ENCODE data around the gene MBD5.

The MBD5 gene

DNA sequence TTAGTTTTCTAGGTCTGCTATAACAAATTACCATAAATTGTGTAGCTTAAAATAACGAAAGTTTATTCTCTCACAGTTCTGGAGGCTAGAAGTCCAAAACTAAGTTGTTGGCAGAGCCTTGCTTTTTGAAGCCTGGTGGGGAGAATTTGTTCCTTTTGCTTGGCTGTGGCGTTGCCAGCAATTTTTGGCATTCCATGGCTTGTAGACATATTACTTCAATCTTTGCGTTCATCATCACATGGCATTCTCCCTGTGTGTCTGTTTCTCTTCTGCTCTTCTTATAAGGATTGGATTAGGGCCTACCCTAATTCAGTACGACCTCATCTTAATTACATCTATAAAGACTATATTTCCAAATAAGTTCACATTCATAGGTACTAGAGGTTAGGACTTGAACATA, 217.7 kb downstream of the MBD5 start:
- H2BK120ac ChIP-seq (ENCODE audit: low read depth, low read length) = no peak overlapping the region
- H3K79me1 ChIP-seq (ENCODE audit: low read depth, low read length) = no peaks in the 10 kb centered on the region
- H3K23ac ChIP-seq (ENCODE audit: low read depth, low read length, poor library complexity) = no peak overlapping the region
- no peak overlapping the region for H2BK12ac ChIP-seq (ENCODE audit: low read length)
- no peaks in the 10 kb centered on the region for H3K27me3 ChIP-seq (ENCODE audit: control insufficient read depth in 3 of 3, insufficient read depth in 3 of 3, low read depth in 1 of 3, low read length in 3 of 3)
- no peak overlapping the region for H3K9ac ChIP-seq (ENCODE audit: low read depth, low read length, poor library complexity)
- no peak overlapping the region for H2BK15ac ChIP-seq (ENCODE audit: low read length)
- no peak overlapping the region for H3K27ac ChIP-seq (replicated peaks; ENCODE audit: low read length)
- no peak overlapping the region for H2AFZ ChIP-seq (ENCODE audit: low read length)
- H4K91ac ChIP-seq (ENCODE audit: low read depth, low read length, poor library complexity) = no peak overlapping the region
- no peak overlapping the region for H3K14ac ChIP-seq (ENCODE audit: low read length)
- H2BK5ac ChIP-seq (ENCODE audit: low read length) = no peak overlapping the region
- H3K4me1 ChIP-seq (ENCODE audit: control insufficient read depth in 2 of 2, insufficient read depth in 1 of 2, low read depth in 1 of 2, low read length in 2 of 2) = no peaks in the 10 kb centered on the region
- no peak overlapping the region for H2AK5ac ChIP-seq (ENCODE audit: low read depth, low read length)
- DNase-seq (ENCODE audit: low spot score) = no peak
- H3K4me3 ChIP-seq (ENCODE audit: low read length in 2 of 2) = no peak overlapping the region
- no peak overlapping the region for H3K4me2 ChIP-seq (ENCODE audit: insufficient read depth, low read length, poor library complexity, severe bottlenecking)
- WGBS, 2 donors (ENCODE audit: extremely low coverage in 2 of 2, insufficient read length in 2 of 2, insufficient replicate concordance in 1 of 2) = no CpG with 5 or more reads among the region's 4 CpGs
- H3K9me3 ChIP-seq (replicated peaks in 1 of 2; ENCODE audit: control insufficient read depth in 2 of 2, insufficient read depth in 1 of 2, low read depth in 1 of 2, low read length in 2 of 2) = peaks cover 0 to 22% of the 10 kb centered on the region in 2 donors
- no peak overlapping the region for H3K4ac ChIP-seq (ENCODE audit: low read length)
- H3K36me3 ChIP-seq (replicated peaks in 1 of 2; ENCODE audit: control insufficient read depth in 2 of 2, insufficient read depth in 2 of 2, low read length in 2 of 2) = peaks cover 2 to 21% of the 10 kb centered on the region in 2 donors
- no peak overlapping the region for H3K18ac ChIP-seq (ENCODE audit: low read length)
- H4K8ac ChIP-seq (ENCODE audit: low read depth, low read length) = no peak overlapping the region

- Histone ChIP-seq H3K23ac (ENCODE audit: low read depth, low read length, poor library complexity) (no peak overlapping the region), H4K91ac (ENCODE audit: low read depth, low read length, poor library complexity) (no peak overlapping the region), H3K36me3 (replicated peaks in 1 of 2; ENCODE audit: control insufficient read depth in 2 of 2, insufficient read depth in 2 of 2, low read length in 2 of 2) (peaks cover 2 to 21% of the 10 kb centered on the region in 2 donors), H3K27ac (replicated peaks; ENCODE audit: low read length) (no peak overlapping the region), H3K27me3 (ENCODE audit: control insufficient read depth in 3 of 3, insufficient read depth in 3 of 3, low read depth in 1 of 3, low read length in 3 of 3) (no peaks in the 10 kb centered on the region), H4K8ac (ENCODE audit: low read depth, low read length) (no peak overlapping the region), H2BK120ac (ENCODE audit: low read depth, low read length) (no peak overlapping the region), H2BK12ac (ENCODE audit: low read length) (no peak overlapping the region), H3K18ac (ENCODE audit: low read length) (no peak overlapping the region), H2BK5ac (ENCODE audit: low read length) (no peak overlapping the region), H2AK5ac (ENCODE audit: low read depth, low read length) (no peak overlapping the region), H3K4me3 (ENCODE audit: low read length in 2 of 2) (no peak overlapping the region), H3K9ac (ENCODE audit: low read depth, low read length, poor library complexity) (no peak overlapping the region), H3K14ac (ENCODE audit: low read length) (no peak overlapping the region), H3K4me1 (ENCODE audit: control insufficient read depth in 2 of 2, insufficient read depth in 1 of 2, low read depth in 1 of 2, low read length in 2 of 2) (no peaks in the 10 kb centered on the region), H3K4ac (ENCODE audit: low read length) (no peak overlapping the region), H2BK15ac (ENCODE audit: low read length) (no peak overlapping the region), H3K9me3 (replicated peaks in 1 of 2; ENCODE audit: control insufficient read depth in 2 of 2, insufficient read depth in 1 of 2, low read depth in 1 of 2, low read length in 2 of 2) (peaks cover 0 to 22% of the 10 kb centered on the region in 2 donors), H2AFZ (ENCODE audit: low read length) (no peak overlapping the region), H3K79me1 (ENCODE audit: low read depth, low read length) (no peaks in the 10 kb centered on the region), H3K4me2 (ENCODE audit: insufficient read depth, low read length, poor library complexity, severe bottlenecking) (no peak overlapping the region)
- WGBS, 2 donors (ENCODE audit: extremely low coverage in 2 of 2, insufficient read length in 2 of 2, insufficient replicate concordance in 1 of 2) = no CpG with 5 or more reads among the region's 1 CpG
- no peak for DNase-seq (ENCODE audit: low spot score)
Observed at GRCh38 chr2:148240838-148241237, 219.9 kb downstream of the MBD5 start.

- H3K18ac ChIP-seq (ENCODE audit: low read length) = no peak overlapping the region
- no peak overlapping the region for H2AK5ac ChIP-seq (ENCODE audit: low read depth, low read length)
- H3K27ac ChIP-seq (replicated peaks; ENCODE audit: low read length) = no peak overlapping the region
- no peaks in the 10 kb centered on the region for H3K36me3 ChIP-seq (replicated peaks in 1 of 2; ENCODE audit: control insufficient read depth in 2 of 2, insufficient read depth in 2 of 2, low read length in 2 of 2)
- no peaks in the 10 kb centered on the region for H3K79me1 ChIP-seq (ENCODE audit: low read depth, low read length)
- DNase-seq (ENCODE audit: low spot score) = no peak
- H3K9me3 ChIP-seq (replicated peaks in 1 of 2; ENCODE audit: control insufficient read depth in 2 of 2, insufficient read depth in 1 of 2, low read depth in 1 of 2, low read length in 2 of 2) = peaks cover 0 to 2% of the 10 kb centered on the region in 2 donors
- H2BK120ac ChIP-seq (ENCODE audit: low read depth, low read length) = no peak overlapping the region
- no peak overlapping the region for H3K4ac ChIP-seq (ENCODE audit: low read length)
- H2BK12ac ChIP-seq (ENCODE audit: low read length) = no peak overlapping the region
- H3K14ac ChIP-seq (ENCODE audit: low read length) = no peak overlapping the region
- H3K27me3 ChIP-seq (ENCODE audit: control insufficient read depth in 3 of 3, insufficient read depth in 3 of 3, low read depth in 1 of 3, low read length in 3 of 3) = no peaks in the 10 kb centered on the region
- H4K91ac ChIP-seq (ENCODE audit: low read depth, low read length, poor library complexity) = no peak overlapping the region
- H3K9ac ChIP-seq (ENCODE audit: low read depth, low read length, poor library complexity) = no peak overlapping the region
- no CpG with 5 or more reads among the region's 5 CpGs for WGBS, 2 donors (ENCODE audit: extremely low coverage in 2 of 2, insufficient read length in 2 of 2, insufficient replicate concordance in 1 of 2)
- H2BK5ac ChIP-seq (ENCODE audit: low read length) = no peak overlapping the region
- no peak overlapping the region for H2BK15ac ChIP-seq (ENCODE audit: low read length)
- H3K23ac ChIP-seq (ENCODE audit: low read depth, low read length, poor library complexity) = no peak overlapping the region
- no peak overlapping the region for H4K8ac ChIP-seq (ENCODE audit: low read depth, low read length)
- H3K4me1 ChIP-seq (ENCODE audit: control insufficient read depth in 2 of 2, insufficient read depth in 1 of 2, low read depth in 1 of 2, low read length in 2 of 2) = no peaks in the 10 kb centered on the region
- no peak overlapping the region for H3K4me3 ChIP-seq (ENCODE audit: low read length in 2 of 2)
- no peak overlapping the region for H3K4me2 ChIP-seq (ENCODE audit: insufficient read depth, low read length, poor library complexity, severe bottlenecking)
- H2AFZ ChIP-seq (ENCODE audit: low read length) = no peak overlapping the region
Observed at GRCh38 chr2:148244593-148245292, 223.9 kb downstream of the MBD5 start.

GRCh38 chr2:148251993-148252392, 231.1 kb downstream of the MBD5 start:
- Histone ChIP-seq H3K4me2 (ENCODE audit: insufficient read depth, low read length, poor library complexity, severe bottlenecking) (no peak overlapping the region), H2BK5ac (ENCODE audit: low read length) (no peak overlapping the region), H2BK120ac (ENCODE audit: low read depth, low read length) (no peak overlapping the region), H2AK5ac (ENCODE audit: low read depth, low read length) (no peak overlapping the region), H3K9me3 (replicated peaks in 1 of 2; ENCODE audit: control insufficient read depth in 2 of 2, insufficient read depth in 1 of 2, low read depth in 1 of 2, low read length in 2 of 2) (peaks cover 24 to 37% of the 10 kb centered on the region in 2 donors), H4K91ac (ENCODE audit: low read depth, low read length, poor library complexity) (no peak overlapping the region), H3K4me3 (ENCODE audit: low read length in 2 of 2) (peak overlapping the region in 1 of 2 donors; percentile 27), H2BK15ac (ENCODE audit: low read length) (no peak overlapping the region), H2AFZ (ENCODE audit: low read length) (no peak overlapping the region), H3K4ac (ENCODE audit: low read length) (no peak overlapping the region), H3K9ac (ENCODE audit: low read depth, low read length, poor library complexity) (no peak overlapping the region), H3K27me3 (ENCODE audit: control insufficient read depth in 3 of 3, insufficient read depth in 3 of 3, low read depth in 1 of 3, low read length in 3 of 3) (no peaks in the 10 kb centered on the region), H3K36me3 (replicated peaks in 1 of 2; ENCODE audit: control insufficient read depth in 2 of 2, insufficient read depth in 2 of 2, low read length in 2 of 2) (peaks cover 2 to 8% of the 10 kb centered on the region in 2 donors), H4K8ac (ENCODE audit: low read depth, low read length) (no peak overlapping the region), H3K14ac (ENCODE audit: low read length) (no peak overlapping the region), H3K27ac (replicated peaks; ENCODE audit: low read length) (no peak overlapping the region), H3K4me1 (ENCODE audit: control insufficient read depth in 2 of 2, insufficient read depth in 1 of 2, low read depth in 1 of 2, low read length in 2 of 2) (no peaks in the 10 kb centered on the region), H3K79me1 (ENCODE audit: low read depth, low read length) (no peaks in the 10 kb centered on the region), H2BK12ac (ENCODE audit: low read length) (no peak overlapping the region), H3K23ac (ENCODE audit: low read depth, low read length, poor library complexity) (no peak overlapping the region), H3K18ac (ENCODE audit: low read length) (no peak overlapping the region)
- DNase-seq (ENCODE audit: low spot score) = no peak
- no CpG with 5 or more reads among the region's 5 CpGs for whole genome bisulfite sequencing, 2 donors (ENCODE audit: extremely low coverage in 2 of 2, insufficient read length in 2 of 2, insufficient replicate concordance in 1 of 2)
